Dedifferentiated amniotic fluid mesenchymal stem cell (primary cell): ENCODE results near the gene PODXL.

Experiments used
- DNase-seq: peaks from one replicate; pipeline ENCODE4 v3.0.0-alpha.2; 2016; ENCODE audit errors: extremely low spot score

PODXL gene

GRCh38 chr7:131556053-131556908 is at the start of gene PODXL:
Gene PODXL, minus strand, starts transcription at chr7:131556628. Its CDS starts 269 bp downstream, at chr7:131556359.
- DNase-seq, result no peak

GRCh38 chr7:131605280-131605878 is 49.0 kb upstream of the PODXL start:
- DNase-seq, result no peak

GRCh38 chr7:131604841-131605279 is 48.4 kb upstream of the PODXL start:
- DNase-seq, result peak; percentile 42

GRCh38 chr7:131603932-131604331 is 47.5 kb upstream of the PODXL start:
- no peak for DNase-seq

- no peak for DNase-seq
Measured at GRCh38 chr7:131602994-131603372, 46.6 kb upstream of the PODXL start.

GRCh38 chr7:131602304-131602993 is 46.0 kb upstream of the PODXL start:
- DNase-seq, result no peak

GRCh38 chr7:131600085-131600881 is 43.9 kb upstream of the PODXL start:
- peak; percentile 18 for DNase-seq

GRCh38 chr7:131596785-131597184 is 40.4 kb upstream of the PODXL start:
- no peak for DNase-seq

GRCh38 chr7:131595699-131596098 is 39.3 kb upstream of the PODXL start:
- DNase-seq, result no peak

GRCh38 chr7:131591687-131592319 is 35.4 kb upstream of the PODXL start:
- DNase-seq, result no peak

GRCh38 chr7:131587315-131587923 is 31.0 kb upstream of the PODXL start:
- DNase-seq, result no peak

- DNase-seq, result peak; percentile 2
Measured at GRCh38 chr7:131586759-131587158, 30.3 kb upstream of the PODXL start.

- DNase-seq, result no peak
Measured at GRCh38 chr7:131586259-131586658, 29.8 kb upstream of the PODXL start.

GRCh38 chr7:131583430-131583829 is 27.0 kb upstream of the PODXL start:
- no peak for DNase-seq

- peak; percentile 8 for DNase-seq
Measured at GRCh38 chr7:131581241-131582051, 25.0 kb upstream of the PODXL start.

GRCh38 chr7:131578602-131579001 is 22.2 kb upstream of the PODXL start:
- DNase-seq, result peak; percentile 1

GRCh38 chr7:131574741-131575140 is 18.3 kb upstream of the PODXL start:
- peak; percentile 5 for DNase-seq

- no peak for DNase-seq
Measured at GRCh38 chr7:131570401-131570800, 14.0 kb upstream of the PODXL start.

- DNase-seq, result no peak
Measured at GRCh38 chr7:131568970-131569369, 12.5 kb upstream of the PODXL start.

- no peak for DNase-seq
Measured at GRCh38 chr7:131568510-131568909, 12.1 kb upstream of the PODXL start.
